Endodermal cell (in vitro differentiated cells): ENCODE measurements around the gene SERP2. TPM values are rescaled to one million over a fixed set of nuclear protein-coding genes. Genes with fewer than 3 reads are reported as not detected.

Experiments used
- DNase-seq: peaks from one replicate; pipeline ENCODE4 v3.0.0-alpha.2; 2017
- H3K27ac ChIP-seq: 2 replicates; pipeline ENCODE4 v1.5.1; 2013; ENCODE audit warnings: mild to moderate bottlenecking, low read depth, low read length, moderate library complexity
- H3K27me3 ChIP-seq: 2 replicates; pipeline ENCODE4 v1.6.1; 2013; ENCODE audit warnings: mild to moderate bottlenecking, low read length, moderate library complexity; ENCODE audit not compliant: insufficient read depth, control insufficient read depth, poor library complexity, severe bottlenecking
- H3K36me3 ChIP-seq: 2 replicates; pipeline ENCODE4 v1.7.0; 2013; ENCODE audit warnings: mild to moderate bottlenecking, low read length, moderate library complexity; ENCODE audit not compliant: control insufficient read depth, insufficient read depth
- H3K4me1 ChIP-seq: one replicate; pipeline ENCODE4 v1.7.0; 2013; ENCODE audit warnings: low read length; ENCODE audit not compliant: control insufficient read depth, insufficient read depth
- H3K4me3 ChIP-seq: 2 replicates; pipeline ENCODE4 v1.5.1; 2013; ENCODE audit warnings: mild to moderate bottlenecking, low read length, moderate library complexity
- H3K9ac ChIP-seq: 2 replicates; pipeline ENCODE4 v1.6.1; 2013; ENCODE audit warnings: mild to moderate bottlenecking, low read length, moderate library complexity; ENCODE audit not compliant: poor library complexity, severe bottlenecking; ENCODE audit errors: extremely low read depth
- H3K9me3 ChIP-seq: 2 replicates; pipeline ENCODE4 v1.6.1; 2013; ENCODE audit warnings: mild to moderate bottlenecking, low read length, moderate library complexity; ENCODE audit not compliant: control insufficient read depth
- H3K27ac Mint-ChIP-seq: 2 replicates; pipeline ENCODE4 v1.8.0; 2020; ENCODE audit warnings: mixed read lengths
- H3K27me3 Mint-ChIP-seq: 2 replicates; pipeline ENCODE4 v1.8.0; 2021; ENCODE audit warnings: mild to moderate bottlenecking, mixed read lengths; ENCODE audit not compliant: insufficient read depth
- H3K36me3 Mint-ChIP-seq: 2 replicates; pipeline ENCODE4 v1.8.0; 2020; ENCODE audit warnings: low read depth, mixed read lengths
- H3K4me1 Mint-ChIP-seq: 2 replicates; pipeline ENCODE4 v1.8.0; 2020; ENCODE audit warnings: mixed read lengths
- H3K4me3 Mint-ChIP-seq: 2 replicates; pipeline ENCODE4 v1.8.0; 2020; ENCODE audit warnings: mild to moderate bottlenecking, moderate library complexity, mixed read lengths
- H3K9me3 Mint-ChIP-seq: 2 replicates; pipeline ENCODE4 v1.8.0; 2020; ENCODE audit warnings: mild to moderate bottlenecking, mixed read lengths
- WGBS, 2 experiments: methylation state at CpG; one replicate each; pipeline versions ENCODE4 v1.1.5 to v1.1.7; 2013; ENCODE audit warnings: missing lambda C conversion rate in 2 of 2, mixed read lengths in 1 of 2; ENCODE audit not compliant: insufficient coverage in 1 of 2, insufficient read length in 1 of 2; 5-methylcytosine and 5-hydroxymethylcytosine counted together
- total RNA-seq, 2 donors: library from RNA; stranded (reverse); fragmentation: NEBNext Ultra II Directional in 1 of 2; extraction: Animal tissue kit (Norgen Biotek cat#: 25700) in 1 of 2; gene quantifications; 2 replicates in 1 of 2; 3 replicates in 1 of 2; pipeline ENCODE4 v1.2.1, GENCODE V29; 2021
- TF ChIP-seq, protein P1 (sequence below): fragments of 200-600 bp; sonication (generic); conservative IDR thresholded peaks from 2 replicates; pipeline ENCODE4 v1.5.0; 2021; ENCODE audit warnings: antibody characterized with exemption, mild to moderate bottlenecking

Gene SERP2
- total RNA-seq, 2 donors from 2014 or later: 2.9 to 3.5 TPM

DNA sequence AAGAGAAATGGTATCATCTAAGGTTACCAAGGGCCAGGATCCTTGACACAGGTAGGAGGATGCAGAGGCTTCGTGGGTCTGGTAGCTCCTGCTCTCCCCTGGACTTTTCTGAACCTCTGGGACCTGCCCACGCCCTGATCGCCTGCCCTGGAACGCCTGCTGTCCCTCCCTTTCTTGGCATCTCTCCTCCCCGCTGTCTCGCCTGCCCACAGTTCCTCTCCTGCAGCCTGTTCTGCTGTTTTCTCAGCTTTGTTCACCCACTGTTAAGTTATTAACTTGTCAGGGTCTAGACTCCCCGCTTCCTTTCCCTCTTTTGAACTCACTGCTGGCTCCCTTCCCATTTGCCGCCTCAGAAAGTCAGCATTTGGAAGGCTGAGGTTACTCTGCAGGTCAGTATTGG, 19.8 kb downstream of the SERP2 start:
- H3K36me3 ChIP-seq: no peaks in the 10 kb centered on the region
- WGBS, 2 experiments: 82 to 90% methylated on average over 7 to 8 of the region's 8 CpGs
- Mint-ChIP-seq H3K36me3 (no peaks in the 10 kb centered on the region), H3K4me3 (no peak overlapping the region), H3K27ac (no peak overlapping the region), H3K4me1 (peaks cover 65% of the 10 kb centered on the region), H3K27me3 (peaks cover 8% of the 10 kb centered on the region), H3K9me3 (no peaks in the 10 kb centered on the region)
- no peak for DNase-seq
- H3K27me3 ChIP-seq: peaks cover 3% of the 10 kb centered on the region
- no peaks in the 10 kb centered on the region for H3K9me3 ChIP-seq
- no peak overlapping the region for H3K9ac ChIP-seq
- peaks cover 28% of the 10 kb centered on the region for H3K4me1 ChIP-seq
- TF ChIP-seq, protein P1, sequence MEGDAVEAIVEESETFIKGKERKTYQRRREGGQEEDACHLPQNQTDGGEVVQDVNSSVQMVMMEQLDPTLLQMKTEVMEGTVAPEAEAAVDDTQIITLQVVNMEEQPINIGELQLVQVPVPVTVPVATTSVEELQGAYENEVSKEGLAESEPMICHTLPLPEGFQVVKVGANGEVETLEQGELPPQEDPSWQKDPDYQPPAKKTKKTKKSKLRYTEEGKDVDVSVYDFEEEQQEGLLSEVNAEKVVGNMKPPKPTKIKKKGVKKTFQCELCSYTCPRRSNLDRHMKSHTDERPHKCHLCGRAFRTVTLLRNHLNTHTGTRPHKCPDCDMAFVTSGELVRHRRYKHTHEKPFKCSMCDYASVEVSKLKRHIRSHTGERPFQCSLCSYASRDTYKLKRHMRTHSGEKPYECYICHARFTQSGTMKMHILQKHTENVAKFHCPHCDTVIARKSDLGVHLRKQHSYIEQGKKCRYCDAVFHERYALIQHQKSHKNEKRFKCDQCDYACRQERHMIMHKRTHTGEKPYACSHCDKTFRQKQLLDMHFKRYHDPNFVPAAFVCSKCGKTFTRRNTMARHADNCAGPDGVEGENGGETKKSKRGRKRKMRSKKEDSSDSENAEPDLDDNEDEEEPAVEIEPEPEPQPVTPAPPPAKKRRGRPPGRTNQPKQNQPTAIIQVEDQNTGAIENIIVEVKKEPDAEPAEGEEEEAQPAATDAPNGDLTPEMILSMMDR: no peak
- H3K27ac ChIP-seq: no peak overlapping the region
- H3K4me3 ChIP-seq: no peak overlapping the region

DNA sequence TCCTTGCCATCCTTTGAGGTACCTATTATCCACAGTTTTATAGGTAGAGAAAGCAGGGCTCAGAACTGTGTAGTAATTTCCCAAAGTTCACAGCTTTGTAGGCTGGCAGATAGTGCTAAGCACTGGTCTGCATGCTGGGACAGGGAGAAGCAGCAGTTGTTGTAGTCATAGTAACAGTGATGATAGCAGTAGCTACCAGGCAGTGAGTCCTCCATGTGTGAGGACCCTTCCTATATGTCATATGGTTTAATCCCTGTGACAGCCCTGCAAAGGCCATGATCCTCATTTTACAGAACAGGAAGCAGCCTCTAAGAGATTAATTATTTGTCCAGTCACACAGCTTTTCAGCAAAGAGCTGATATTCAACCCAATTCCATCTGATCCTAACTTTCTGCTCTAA, 21.0 kb downstream of the SERP2 start:
- Histone ChIP-seq H3K27ac (no peak overlapping the region), H3K4me3 (no peak overlapping the region), H3K4me1 (peaks cover 16% of the 10 kb centered on the region), H3K27me3 (peaks cover 9% of the 10 kb centered on the region), H3K9me3 (no peaks in the 10 kb centered on the region), H3K36me3 (no peaks in the 10 kb centered on the region), H3K9ac (no peak overlapping the region)
- TF ChIP-seq, protein P1: no peak
- Mint-ChIP-seq H3K27ac (no peak overlapping the region), H3K9me3 (no peaks in the 10 kb centered on the region), H3K36me3 (no peaks in the 10 kb centered on the region), H3K4me3 (no peak overlapping the region), H3K27me3 (peaks cover 15% of the 10 kb centered on the region), H3K4me1 (peaks cover 60% of the 10 kb centered on the region)
- DNase-seq: no peak

DNA sequence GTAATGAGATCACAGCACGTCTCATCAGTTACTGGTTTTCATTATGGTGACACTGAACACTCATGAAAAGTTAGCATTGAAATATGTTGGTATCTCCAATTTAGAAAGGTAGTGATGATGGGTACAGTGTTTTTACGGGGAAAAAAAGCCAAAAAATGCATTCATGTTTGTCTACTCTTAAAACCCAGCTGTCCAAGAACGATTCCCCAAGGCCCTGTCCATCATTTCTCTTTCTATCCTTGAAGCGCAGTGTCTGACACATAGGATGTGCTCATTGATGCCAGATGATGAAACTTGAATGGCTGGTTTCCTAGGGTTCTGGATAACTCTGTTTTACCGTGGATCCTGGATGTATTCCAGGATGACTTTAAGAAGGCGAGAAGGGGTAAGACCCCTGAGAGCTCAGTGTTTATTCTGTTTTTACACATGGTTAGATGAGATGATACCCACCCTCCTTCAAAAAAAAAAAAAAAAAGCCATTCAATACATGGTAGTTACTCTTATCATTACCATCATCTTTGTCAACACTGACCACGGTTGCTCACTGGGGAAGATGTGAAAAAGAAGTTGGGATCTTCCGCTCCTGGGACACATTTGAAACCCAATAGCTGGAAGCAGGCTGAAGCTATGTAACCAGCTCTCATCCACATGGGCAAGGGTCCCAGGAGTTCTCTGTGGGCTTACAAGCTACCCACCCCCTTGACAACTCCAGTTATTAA, 22.5 kb downstream of the SERP2 start:
- H3K4me3 ChIP-seq: peak overlapping the region; percentile 66
- Mint-ChIP-seq H3K27me3 (peaks cover 16% of the 10 kb centered on the region), H3K27ac (peak overlapping the region; percentile 86), H3K9me3 (no peaks in the 10 kb centered on the region), H3K4me3 (peak overlapping the region; percentile 30), H3K36me3 (no peaks in the 10 kb centered on the region), H3K4me1 (peaks cover 62% of the 10 kb centered on the region)
- no peak for DNase-seq
- 72 to 96% methylated on average over 4 to 8 of the region's 8 CpGs for WGBS, 2 experiments
- no peaks in the 10 kb centered on the region for H3K36me3 ChIP-seq
- peak overlapping the region; percentile 52 for H3K9ac ChIP-seq
- H3K27ac ChIP-seq: peak overlapping the region; percentile 84
- H3K27me3 ChIP-seq: peaks cover 9% of the 10 kb centered on the region
- peaks cover 14% of the 10 kb centered on the region for H3K4me1 ChIP-seq
- TF ChIP-seq, protein P1: no peak
- no peaks in the 10 kb centered on the region for H3K9me3 ChIP-seq
